Loucy (cell line): ENCODE data around the gene LHPP.

ENCODE experiments used
- H2AFZ ChIP-seq: fragments of 200-600 bp; sonication (generic); 2 replicates; pipeline ENCODE4 v1.6.0; 2016; ENCODE audit warnings: antibody characterized with exemption, mild to moderate bottlenecking, low read length, moderate library complexity
- H3F3A ChIP-seq: fragments of 200-600 bp; 2 replicates; pipeline ENCODE4 v1.6.0; 2016; ENCODE audit warnings: antibody characterized with exemption, low read depth, mild to moderate bottlenecking
- H3K27me3 ChIP-seq: fragments of 200-600 bp; sonication (generic); 2 replicates; pipeline ENCODE4 v1.6.1; 2014; ENCODE audit warnings: low read length, mild to moderate bottlenecking; ENCODE audit not compliant: insufficient read depth, poor library complexity, severe bottlenecking
- H3K36me3 ChIP-seq: fragments of 200-600 bp; sonication (generic); 2 replicates; pipeline ENCODE4 v1.6.1; 2016; ENCODE audit warnings: low read length; ENCODE audit not compliant: insufficient read depth
- H3K4me1 ChIP-seq: fragments of 200-600 bp; sonication (generic); 2 replicates; pipeline ENCODE4 v1.5.1; 2014; ENCODE audit warnings: low read length, mild to moderate bottlenecking; ENCODE audit not compliant: insufficient read depth, poor library complexity, severe bottlenecking
- H3K4me2 ChIP-seq: fragments of 200-600 bp; sonication (generic); 2 replicates; pipeline ENCODE4 v1.6.0; 2014; ENCODE audit warnings: antibody characterized with exemption, low read length, low read depth, mild to moderate bottlenecking; ENCODE audit not compliant: poor library complexity, severe bottlenecking
- H3K4me3 ChIP-seq: fragments of 200-600 bp; sonication (generic); 2 replicates; pipeline ENCODE4 v1.5.1; 2014; ENCODE audit warnings: low read length, mild to moderate bottlenecking, mixed read lengths; ENCODE audit not compliant: poor library complexity, severe bottlenecking
- H3K79me2 ChIP-seq: fragments of 200-600 bp; sonication (generic); 2 replicates; pipeline ENCODE4 v1.6.1; 2014; ENCODE audit warnings: low read length; ENCODE audit not compliant: insufficient read depth
- H3K9ac ChIP-seq: fragments of 200-600 bp; sonication (generic); 2 replicates; pipeline ENCODE4 v1.6.0; 2014; ENCODE audit warnings: mild to moderate bottlenecking, low read depth, low read length, moderate library complexity; ENCODE audit not compliant: poor library complexity, severe bottlenecking
- H3K9me2 ChIP-seq: fragments of 200-600 bp; sonication (generic); replicated peaks from 2 replicates; pipeline ENCODE4 v1.6.1; 2016; ENCODE audit warnings: low read depth, low read length, mixed read lengths
- H3K9me3 ChIP-seq: fragments of 200-600 bp; sonication (generic); 2 replicates; pipeline ENCODE4 v1.6.1; 2014; ENCODE audit warnings: mild to moderate bottlenecking, antibody characterized with exemption, low read length, low read depth; ENCODE audit not compliant: insufficient read depth
- H4K20me1 ChIP-seq: fragments of 200-600 bp; sonication (generic); 2 replicates; pipeline ENCODE4 v1.6.0; 2014; ENCODE audit warnings: antibody characterized with exemption, low read length, mild to moderate bottlenecking; ENCODE audit not compliant: insufficient read depth, poor library complexity, severe bottlenecking
- CTCF ChIP-seq: fragments of 200-600 bp; sonication (generic); conservative IDR thresholded peaks from 2 replicates; pipeline ENCODE4 v1.5.1; 2014; ENCODE audit warnings: mild to moderate bottlenecking, antibody characterized with exemption, low read length
- EZH2phosphoT487 ChIP-seq: fragments of 200-600 bp; IDR thresholded peaks from 2 replicates; pipeline ENCODE4 v1.6.1; 2018; ENCODE audit warnings: antibody characterized with exemption, mild to moderate bottlenecking, moderate library complexity, borderline replicate concordance

The LHPP gene

GRCh38 chr10:124541076-124541903 is 79.7 kb downstream of the LHPP start:
- Histone ChIP-seq H4K20me1 (no peaks in the 10 kb centered on the region), H3K4me2 (no peak overlapping the region), H3K79me2 (no peaks in the 10 kb centered on the region), H3K27me3 (no peaks in the 10 kb centered on the region), H3K4me1 (peaks cover 3% of the 10 kb centered on the region), H3K4me3 (no peak overlapping the region), H3K9me3 (no peaks in the 10 kb centered on the region), H3K9ac (no peak overlapping the region), H2AFZ (no peak overlapping the region), H3F3A (no peaks in the 10 kb centered on the region), H3K9me2 (no peaks in the 10 kb centered on the region), H3K36me3 (no peaks in the 10 kb centered on the region)
- no peak for TF ChIP-seq CTCF
- no peak for TF ChIP-seq EZH2phosphoT487

GRCh38 chr10:124542336-124542735 is 80.7 kb downstream of the LHPP start:
- H3K4me2 ChIP-seq = no peak overlapping the region
- H3K79me2 ChIP-seq = no peaks in the 10 kb centered on the region
- no peak overlapping the region for H2AFZ ChIP-seq
- H3K9me3 ChIP-seq = no peaks in the 10 kb centered on the region
- no peak overlapping the region for H3K4me3 ChIP-seq
- TF ChIP-seq EZH2phosphoT487 = no peak
- TF ChIP-seq CTCF = no peak
- H3K36me3 ChIP-seq = no peaks in the 10 kb centered on the region
- no peaks in the 10 kb centered on the region for H3F3A ChIP-seq
- H4K20me1 ChIP-seq = no peaks in the 10 kb centered on the region
- no peaks in the 10 kb centered on the region for H3K9me2 ChIP-seq
- peaks cover 3% of the 10 kb centered on the region for H3K4me1 ChIP-seq
- no peaks in the 10 kb centered on the region for H3K27me3 ChIP-seq
- no peak overlapping the region for H3K9ac ChIP-seq

GRCh38 chr10:124543146-124543545 is 81.5 kb downstream of the LHPP start:
- no peak overlapping the region for H3K4me2 ChIP-seq
- no peaks in the 10 kb centered on the region for H3K9me3 ChIP-seq
- H3K27me3 ChIP-seq = no peaks in the 10 kb centered on the region
- H3K9ac ChIP-seq = no peak overlapping the region
- H3K36me3 ChIP-seq = no peaks in the 10 kb centered on the region
- no peaks in the 10 kb centered on the region for H3F3A ChIP-seq
- no peaks in the 10 kb centered on the region for H3K79me2 ChIP-seq
- TF ChIP-seq CTCF (no peak), EZH2phosphoT487 (no peak)
- H3K4me1 ChIP-seq = peaks cover 3% of the 10 kb centered on the region
- no peaks in the 10 kb centered on the region for H3K9me2 ChIP-seq
- H2AFZ ChIP-seq = no peak overlapping the region
- no peak overlapping the region for H3K4me3 ChIP-seq
- no peaks in the 10 kb centered on the region for H4K20me1 ChIP-seq
